Osteoblast (primary cell): ENCODE results near the gene ZNF3. TPM values are rescaled to one million over a fixed set of nuclear protein-coding genes. Genes with fewer than 3 reads are reported as not detected.
A peak's percentile ranks its signal among the peaks of the same experiment; 100 is the strongest.

Experiments
- DNase-seq: peaks from one replicate; pipeline ENCODE4 v3.0.0; 2011; ENCODE audit warnings: low spot score, mixed read lengths; ENCODE audit not compliant: insufficient read length; ENCODE audit errors: missing footprints
- H2AFZ ChIP-seq: 2 replicates; pipeline ENCODE4 v1.6.0; 2011; ENCODE audit warnings: mild to moderate bottlenecking, low read length
- H3K27ac ChIP-seq: 2 replicates; pipeline ENCODE4 v1.5.1; 2011; ENCODE audit warnings: mild to moderate bottlenecking, low read depth, low read length, moderate library complexity
- H3K27me3 ChIP-seq: 2 replicates; pipeline ENCODE4 v1.6.0; 2012; ENCODE audit warnings: mild to moderate bottlenecking, control low read depth, inconsistent platforms, low read length, moderate library complexity; ENCODE audit not compliant: insufficient read depth
- H3K36me3 ChIP-seq: 2 replicates; pipeline ENCODE4 v1.5.1; 2011; ENCODE audit warnings: mild to moderate bottlenecking, low read length, control low read depth, moderate library complexity; ENCODE audit not compliant: insufficient read depth
- H3K4me1 ChIP-seq: 2 replicates; pipeline ENCODE4 v1.5.1; 2011; ENCODE audit warnings: mild to moderate bottlenecking, low read length, control low read depth, moderate library complexity; ENCODE audit not compliant: insufficient read depth
- H3K4me2 ChIP-seq: 2 replicates; pipeline ENCODE4 v1.6.0; 2011; ENCODE audit warnings: mild to moderate bottlenecking, low read length; ENCODE audit not compliant: insufficient read depth
- H3K4me3 ChIP-seq: fragments of 200-600 bp; sonication (generic); 3 replicates; pipeline ENCODE4 v1.5.1; 2012; ENCODE audit warnings: mild to moderate bottlenecking, low read length, inconsistent platforms; ENCODE audit not compliant: insufficient read depth
- H3K79me2 ChIP-seq: 2 replicates; pipeline ENCODE4 v1.6.0; 2012; ENCODE audit warnings: mild to moderate bottlenecking, low read length, control low read depth, inconsistent platforms; ENCODE audit not compliant: insufficient read depth
- H3K9me3 ChIP-seq: 2 replicates; pipeline ENCODE4 v1.5.1; 2011; ENCODE audit warnings: low read depth, low read length, control low read depth
- H4K20me1 ChIP-seq: 2 replicates; pipeline ENCODE4 v1.6.0; 2012; ENCODE audit warnings: mild to moderate bottlenecking, low read length, control low read depth; ENCODE audit not compliant: insufficient read depth
- total RNA-seq: library from RNA; depleted of rRNA; stranded (reverse); fragments of >200 nt; gene quantifications from 2 replicates; pipeline ENCODE4 v1.2.3, GENCODE V29; 2012
- TF ChIP-seq, protein P1 (sequence below): IDR thresholded peaks from 2 replicates; pipeline ENCODE4 v1.5.1; 2011; ENCODE audit warnings: mild to moderate bottlenecking, low read depth, low read length, moderate library complexity; ENCODE audit errors: extremely low read depth

The ZNF3 gene
- total RNA-seq, 1 donor = 30.4 TPM

- H3K9me3 ChIP-seq = no peaks in the 10 kb centered on the region
- peak; percentile 77 for DNase-seq
- peaks cover 19% of the 10 kb centered on the region for H3K4me1 ChIP-seq
- H3K27me3 ChIP-seq = no peaks in the 10 kb centered on the region
- H3K79me2 ChIP-seq = peaks cover 16% of the 10 kb centered on the region
- no peaks in the 10 kb centered on the region for H4K20me1 ChIP-seq
- no peak overlapping the region for H2AFZ ChIP-seq
- no peak overlapping the region for H3K4me3 ChIP-seq
- H3K4me2 ChIP-seq = no peak overlapping the region
- no peak overlapping the region for H3K27ac ChIP-seq
- H3K36me3 ChIP-seq = peaks cover 14% of the 10 kb centered on the region
- TF ChIP-seq, protein P1, sequence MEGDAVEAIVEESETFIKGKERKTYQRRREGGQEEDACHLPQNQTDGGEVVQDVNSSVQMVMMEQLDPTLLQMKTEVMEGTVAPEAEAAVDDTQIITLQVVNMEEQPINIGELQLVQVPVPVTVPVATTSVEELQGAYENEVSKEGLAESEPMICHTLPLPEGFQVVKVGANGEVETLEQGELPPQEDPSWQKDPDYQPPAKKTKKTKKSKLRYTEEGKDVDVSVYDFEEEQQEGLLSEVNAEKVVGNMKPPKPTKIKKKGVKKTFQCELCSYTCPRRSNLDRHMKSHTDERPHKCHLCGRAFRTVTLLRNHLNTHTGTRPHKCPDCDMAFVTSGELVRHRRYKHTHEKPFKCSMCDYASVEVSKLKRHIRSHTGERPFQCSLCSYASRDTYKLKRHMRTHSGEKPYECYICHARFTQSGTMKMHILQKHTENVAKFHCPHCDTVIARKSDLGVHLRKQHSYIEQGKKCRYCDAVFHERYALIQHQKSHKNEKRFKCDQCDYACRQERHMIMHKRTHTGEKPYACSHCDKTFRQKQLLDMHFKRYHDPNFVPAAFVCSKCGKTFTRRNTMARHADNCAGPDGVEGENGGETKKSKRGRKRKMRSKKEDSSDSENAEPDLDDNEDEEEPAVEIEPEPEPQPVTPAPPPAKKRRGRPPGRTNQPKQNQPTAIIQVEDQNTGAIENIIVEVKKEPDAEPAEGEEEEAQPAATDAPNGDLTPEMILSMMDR = no peak
Observed at GRCh38 chr7:100124301-100125230, 43.0 kb upstream of the ZNF3 start.

- no peak overlapping the region for H3K4me2 ChIP-seq
Observed at GRCh38 chr7:100122568-100122967, 41.0 kb upstream of the ZNF3 start.

GRCh38 chr7:100122067-100122466 is 40.5 kb upstream of the ZNF3 start:
- TF ChIP-seq, protein P1 = no peak
- H4K20me1 ChIP-seq = no peaks in the 10 kb centered on the region
- no peak overlapping the region for H2AFZ ChIP-seq
- H3K27me3 ChIP-seq = no peaks in the 10 kb centered on the region
- H3K79me2 ChIP-seq = peaks cover 26% of the 10 kb centered on the region
- H3K27ac ChIP-seq = no peak overlapping the region
- H3K9me3 ChIP-seq = no peaks in the 10 kb centered on the region
- H3K4me1 ChIP-seq = peaks cover 18% of the 10 kb centered on the region
- no peak for DNase-seq
- H3K4me2 ChIP-seq = no peak overlapping the region
- H3K4me3 ChIP-seq = no peak overlapping the region
- H3K36me3 ChIP-seq = peaks cover 14% of the 10 kb centered on the region

More at GRCh38 chr7:100122568-100122967, 41.0 kb upstream of the ZNF3 start:
- no peaks in the 10 kb centered on the region for H3K9me3 ChIP-seq
- peaks cover 18% of the 10 kb centered on the region for H3K4me1 ChIP-seq
- H3K27ac ChIP-seq = no peak overlapping the region
- DNase-seq = no peak
- H2AFZ ChIP-seq = no peak overlapping the region
- TF ChIP-seq, protein P1 = no peak
- peaks cover 14% of the 10 kb centered on the region for H3K36me3 ChIP-seq
- no peaks in the 10 kb centered on the region for H3K27me3 ChIP-seq
- no peak overlapping the region for H3K4me3 ChIP-seq
- H4K20me1 ChIP-seq = no peaks in the 10 kb centered on the region
- H3K79me2 ChIP-seq = peaks cover 26% of the 10 kb centered on the region

DNA sequence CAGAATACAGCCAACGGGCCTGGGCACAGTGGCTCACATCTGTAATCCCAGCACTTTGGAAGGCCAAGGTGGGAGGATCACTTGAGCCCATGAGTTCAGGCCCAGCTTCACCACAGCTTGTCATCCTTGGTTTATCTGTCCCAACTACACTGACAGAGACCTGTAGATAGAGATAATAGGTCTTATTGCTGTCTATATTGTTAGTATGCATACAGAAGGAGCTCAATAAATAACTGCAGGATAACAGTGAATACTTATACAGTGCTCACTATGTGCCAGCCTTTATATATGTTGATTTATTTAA is 39.2 kb upstream of the ZNF3 start:
- Histone ChIP-seq H3K4me3 (peak overlapping the region; percentile 78), H3K4me1 (peaks cover 18% of the 10 kb centered on the region), H3K36me3 (peaks cover 14% of the 10 kb centered on the region), H3K4me2 (peak overlapping the region; percentile 95), H4K20me1 (no peaks in the 10 kb centered on the region), H2AFZ (peak overlapping the region; percentile 94), H3K9me3 (no peaks in the 10 kb centered on the region), H3K27ac (peak overlapping the region; percentile 92), H3K27me3 (no peaks in the 10 kb centered on the region), H3K79me2 (peaks cover 26% of the 10 kb centered on the region)
- TF ChIP-seq, protein P1 = no peak
- no peak for DNase-seq
